Measurements from ENCODE around the gene SORCS3.

DNA sequence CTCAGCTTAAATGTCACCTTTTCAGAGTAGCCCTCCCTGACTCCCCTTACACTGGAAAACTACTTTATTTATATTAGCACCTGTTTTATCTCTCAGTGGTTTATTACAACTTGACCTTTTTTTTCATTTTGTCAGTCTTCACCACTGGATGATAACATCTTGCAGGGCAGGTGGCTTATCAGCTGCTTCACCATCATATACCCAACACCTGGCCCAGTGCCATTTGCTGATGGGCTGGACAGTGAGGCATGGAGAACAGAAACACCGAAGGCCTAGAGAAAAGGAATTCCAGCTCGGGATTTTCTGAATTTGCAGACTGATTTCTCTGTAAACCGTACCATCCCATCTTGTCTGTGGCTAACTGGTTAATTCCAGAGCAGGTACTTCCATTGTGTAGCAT lies 48.5 kb downstream of the SORCS3 start:
- TF ChIP-seq, protein P1, sequence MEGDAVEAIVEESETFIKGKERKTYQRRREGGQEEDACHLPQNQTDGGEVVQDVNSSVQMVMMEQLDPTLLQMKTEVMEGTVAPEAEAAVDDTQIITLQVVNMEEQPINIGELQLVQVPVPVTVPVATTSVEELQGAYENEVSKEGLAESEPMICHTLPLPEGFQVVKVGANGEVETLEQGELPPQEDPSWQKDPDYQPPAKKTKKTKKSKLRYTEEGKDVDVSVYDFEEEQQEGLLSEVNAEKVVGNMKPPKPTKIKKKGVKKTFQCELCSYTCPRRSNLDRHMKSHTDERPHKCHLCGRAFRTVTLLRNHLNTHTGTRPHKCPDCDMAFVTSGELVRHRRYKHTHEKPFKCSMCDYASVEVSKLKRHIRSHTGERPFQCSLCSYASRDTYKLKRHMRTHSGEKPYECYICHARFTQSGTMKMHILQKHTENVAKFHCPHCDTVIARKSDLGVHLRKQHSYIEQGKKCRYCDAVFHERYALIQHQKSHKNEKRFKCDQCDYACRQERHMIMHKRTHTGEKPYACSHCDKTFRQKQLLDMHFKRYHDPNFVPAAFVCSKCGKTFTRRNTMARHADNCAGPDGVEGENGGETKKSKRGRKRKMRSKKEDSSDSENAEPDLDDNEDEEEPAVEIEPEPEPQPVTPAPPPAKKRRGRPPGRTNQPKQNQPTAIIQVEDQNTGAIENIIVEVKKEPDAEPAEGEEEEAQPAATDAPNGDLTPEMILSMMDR (IDR thresholded peaks at IDR 0.05; ENCODE audit: low read depth, low read length), result no peak
- no peak for TF ChIP-seq POLR2A (IDR thresholded peaks at IDR 0.05; ENCODE audit: extremely low read depth, insufficient read length)
